KMS-11 (cell line): Measurements from ENCODE around the gene NOTCH3.

ENCODE experiments used
- H2AFZ ChIP-seq: fragments of 200-600 bp; sonication (generic); 2 replicates; pipeline ENCODE4 v1.6.1; 2016; ENCODE audit warnings: antibody characterized with exemption, mixed run types, low read depth
- H3K27ac ChIP-seq: fragments of 200-600 bp; sonication (generic); 2 replicates; pipeline ENCODE4 v1.6.1; 2016; ENCODE audit warnings: mild to moderate bottlenecking, mixed run types
- H3K27me3 ChIP-seq: fragments of 200-600 bp; sonication (generic); 2 replicates; pipeline ENCODE4 v1.6.1; 2017; ENCODE audit warnings: mild to moderate bottlenecking, low read depth, mixed run types, moderate library complexity; ENCODE audit not compliant: insufficient read depth
- H3K36me3 ChIP-seq: fragments of 200-600 bp; sonication (generic); 2 replicates; pipeline ENCODE4 v1.6.1; 2017; ENCODE audit warnings: mild to moderate bottlenecking, mixed run types; ENCODE audit not compliant: insufficient read depth
- H3K4me1 ChIP-seq: fragments of 200-600 bp; sonication (generic); 2 replicates; pipeline ENCODE4 v1.6.1; 2016; ENCODE audit warnings: mild to moderate bottlenecking, low read depth, mixed run types; ENCODE audit not compliant: poor library complexity, severe bottlenecking
- H3K4me2 ChIP-seq: fragments of 200-600 bp; sonication (generic); 2 replicates; pipeline ENCODE4 v1.7.0; 2016; ENCODE audit warnings: mild to moderate bottlenecking, mixed run types
- H3K4me3 ChIP-seq: fragments of 200-600 bp; sonication (generic); IDR thresholded peaks from 2 replicates; pipeline ENCODE4 v1.6.1; 2017; ENCODE audit warnings: low read depth, low read length, mixed read lengths; ENCODE audit not compliant: insufficient read depth
- H3K79me2 ChIP-seq: fragments of 200-600 bp; sonication (generic); 2 replicates; pipeline ENCODE4 v1.6.1; 2016; ENCODE audit warnings: low read depth, mixed run types; ENCODE audit not compliant: insufficient read depth
- H3K9ac ChIP-seq: fragments of 200-600 bp; sonication (generic); 2 replicates; pipeline ENCODE4 v1.6.1; 2016; ENCODE audit warnings: mild to moderate bottlenecking, mixed run types
- H4K20me1 ChIP-seq: fragments of 200-600 bp; sonication (generic); 2 replicates; pipeline ENCODE4 v1.6.1; 2016; ENCODE audit warnings: mild to moderate bottlenecking, mixed run types; ENCODE audit not compliant: insufficient read depth
- TF ChIP-seq, protein P1 (sequence below): fragments of 200-600 bp; sonication (generic); conservative IDR thresholded peaks from 2 replicates; pipeline ENCODE4 v1.6.1; 2017; ENCODE audit warnings: low read depth, mild to moderate bottlenecking, antibody characterized with exemption, low read length, moderate library complexity, mixed read lengths

The NOTCH3 gene

DNA sequence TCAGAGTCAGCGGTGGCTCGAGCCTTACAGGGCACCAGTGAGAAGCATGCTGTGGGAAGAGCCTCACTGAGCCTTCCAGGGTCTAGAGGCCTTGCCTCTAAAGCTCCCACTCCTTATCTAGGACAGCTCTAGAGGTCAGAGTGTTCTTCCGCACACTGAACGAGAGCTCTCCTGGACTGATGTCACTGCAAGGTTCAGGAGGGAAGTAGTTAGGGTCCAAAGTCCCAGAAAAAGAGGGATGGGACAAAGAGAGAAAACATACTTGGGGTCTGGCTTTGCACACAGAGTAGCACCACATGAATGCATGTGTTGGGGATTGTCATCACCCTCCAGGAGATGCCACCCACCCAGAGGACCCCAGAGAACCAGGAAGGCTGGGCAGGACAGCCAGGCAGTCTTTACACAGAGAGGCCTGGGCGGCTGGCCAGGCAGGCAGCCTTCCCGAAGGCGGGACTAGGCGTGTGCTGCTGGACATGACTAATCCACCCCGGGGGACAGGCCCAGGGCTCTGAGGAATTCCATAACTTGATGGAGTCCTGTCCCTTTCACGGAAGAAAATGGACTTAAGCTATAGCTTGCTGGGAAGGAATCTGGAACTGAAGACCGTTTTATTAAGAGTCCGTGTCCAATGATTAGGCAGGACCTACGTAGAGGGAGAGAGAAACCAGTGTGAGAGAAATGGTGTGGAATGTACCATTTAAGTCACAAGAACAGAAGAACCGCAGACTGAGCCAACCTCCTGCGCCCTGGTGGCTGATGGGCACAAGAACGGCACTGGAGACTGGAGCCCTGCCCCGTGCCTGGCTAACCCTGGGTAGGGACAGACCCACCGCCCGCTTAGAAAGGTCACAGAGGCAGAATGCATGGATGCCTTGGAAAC, 48.1 kb upstream of the NOTCH3 start:
- Histone ChIP-seq H2AFZ (no peak overlapping the region), H3K4me1 (peaks cover 7% of the 10 kb centered on the region), H3K4me2 (no peak overlapping the region), H3K27ac (no peak overlapping the region), H4K20me1 (no peaks in the 10 kb centered on the region), H3K4me3 (no peak overlapping the region), H3K79me2 (no peaks in the 10 kb centered on the region), H3K27me3 (no peaks in the 10 kb centered on the region), H3K9ac (no peak overlapping the region), H3K36me3 (no peaks in the 10 kb centered on the region)
- TF ChIP-seq, protein P1, sequence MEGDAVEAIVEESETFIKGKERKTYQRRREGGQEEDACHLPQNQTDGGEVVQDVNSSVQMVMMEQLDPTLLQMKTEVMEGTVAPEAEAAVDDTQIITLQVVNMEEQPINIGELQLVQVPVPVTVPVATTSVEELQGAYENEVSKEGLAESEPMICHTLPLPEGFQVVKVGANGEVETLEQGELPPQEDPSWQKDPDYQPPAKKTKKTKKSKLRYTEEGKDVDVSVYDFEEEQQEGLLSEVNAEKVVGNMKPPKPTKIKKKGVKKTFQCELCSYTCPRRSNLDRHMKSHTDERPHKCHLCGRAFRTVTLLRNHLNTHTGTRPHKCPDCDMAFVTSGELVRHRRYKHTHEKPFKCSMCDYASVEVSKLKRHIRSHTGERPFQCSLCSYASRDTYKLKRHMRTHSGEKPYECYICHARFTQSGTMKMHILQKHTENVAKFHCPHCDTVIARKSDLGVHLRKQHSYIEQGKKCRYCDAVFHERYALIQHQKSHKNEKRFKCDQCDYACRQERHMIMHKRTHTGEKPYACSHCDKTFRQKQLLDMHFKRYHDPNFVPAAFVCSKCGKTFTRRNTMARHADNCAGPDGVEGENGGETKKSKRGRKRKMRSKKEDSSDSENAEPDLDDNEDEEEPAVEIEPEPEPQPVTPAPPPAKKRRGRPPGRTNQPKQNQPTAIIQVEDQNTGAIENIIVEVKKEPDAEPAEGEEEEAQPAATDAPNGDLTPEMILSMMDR, result no peak

DNA sequence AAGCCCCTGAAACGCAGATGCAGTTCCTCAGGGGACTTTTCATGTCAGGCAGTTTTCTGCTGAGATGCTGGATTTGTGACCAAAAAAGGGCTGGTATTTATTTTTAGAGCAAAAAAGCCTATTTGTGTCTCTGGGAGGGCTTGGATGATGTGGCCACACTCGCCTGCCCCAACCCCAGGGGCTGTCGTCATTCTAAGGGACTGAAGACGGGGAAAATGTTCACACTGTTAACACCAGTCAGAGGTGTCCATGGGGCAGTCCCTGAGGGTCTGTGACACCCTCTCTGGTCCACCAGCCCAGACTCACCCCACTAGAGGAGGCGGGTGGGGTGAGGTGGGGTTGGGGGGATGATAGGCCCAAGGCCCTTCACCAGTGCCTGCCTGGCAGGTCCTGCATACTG, 47.3 kb upstream of the NOTCH3 start:
- Histone ChIP-seq H3K4me2 (no peak overlapping the region), H3K4me3 (no peak overlapping the region), H3K27me3 (no peaks in the 10 kb centered on the region), H3K9ac (no peak overlapping the region), H3K27ac (no peak overlapping the region), H2AFZ (no peak overlapping the region), H3K79me2 (no peaks in the 10 kb centered on the region), H3K4me1 (peaks cover 7% of the 10 kb centered on the region), H3K36me3 (no peaks in the 10 kb centered on the region), H4K20me1 (no peaks in the 10 kb centered on the region)
- TF ChIP-seq, protein P1, result no peak

DNA sequence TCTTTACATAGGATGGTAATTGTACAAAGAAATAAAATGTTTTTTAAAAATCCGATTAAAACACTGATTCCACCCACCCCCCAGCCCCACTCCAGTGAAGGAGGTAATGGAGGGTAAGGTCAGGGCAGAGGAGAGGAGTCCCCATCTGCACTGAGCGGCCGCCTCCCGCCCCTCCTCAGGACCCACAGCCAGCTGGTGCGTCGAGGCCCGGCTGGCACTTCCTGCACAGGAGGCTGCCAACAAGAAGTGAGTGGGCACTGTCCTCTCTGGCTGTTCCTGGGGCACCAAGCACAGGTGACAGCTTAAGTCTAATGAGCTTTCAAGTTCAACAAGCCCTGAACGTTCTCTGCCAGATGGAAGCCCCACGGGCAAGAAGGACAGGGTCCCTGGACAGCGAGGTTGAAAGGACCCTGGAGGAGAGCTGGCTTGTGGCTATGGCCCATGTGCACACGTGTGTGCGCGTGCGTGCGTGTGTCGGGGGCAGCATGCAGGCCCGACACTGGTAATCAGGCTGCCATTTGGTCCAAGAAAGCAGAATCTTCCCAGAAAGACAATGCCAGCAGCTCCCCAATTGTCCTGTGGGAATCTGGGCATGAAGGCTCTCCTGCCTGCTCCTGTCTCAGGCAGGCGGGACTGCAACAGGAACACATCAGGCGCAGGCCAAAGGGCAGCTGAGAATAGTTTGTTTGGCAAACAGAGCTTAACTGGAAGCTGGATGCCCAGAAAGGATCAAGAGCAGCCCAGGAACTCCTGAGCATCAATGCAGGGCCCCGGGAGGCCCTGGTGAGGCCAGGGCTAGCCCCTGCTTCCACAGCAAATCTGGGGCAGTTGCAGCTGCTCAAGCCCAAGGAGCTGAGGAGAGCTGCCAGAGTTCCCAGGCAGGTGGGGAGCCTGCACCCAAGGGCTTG, 46.6 kb upstream of the NOTCH3 start:
- Histone ChIP-seq H3K36me3 (no peaks in the 10 kb centered on the region), H3K79me2 (no peaks in the 10 kb centered on the region), H2AFZ (no peak overlapping the region), H3K4me1 (peaks cover 7% of the 10 kb centered on the region), H3K4me2 (no peak overlapping the region), H3K9ac (no peak overlapping the region), H3K4me3 (no peak overlapping the region), H4K20me1 (no peaks in the 10 kb centered on the region), H3K27me3 (no peaks in the 10 kb centered on the region), H3K27ac (no peak overlapping the region)
- TF ChIP-seq, protein P1, result no peak

DNA sequence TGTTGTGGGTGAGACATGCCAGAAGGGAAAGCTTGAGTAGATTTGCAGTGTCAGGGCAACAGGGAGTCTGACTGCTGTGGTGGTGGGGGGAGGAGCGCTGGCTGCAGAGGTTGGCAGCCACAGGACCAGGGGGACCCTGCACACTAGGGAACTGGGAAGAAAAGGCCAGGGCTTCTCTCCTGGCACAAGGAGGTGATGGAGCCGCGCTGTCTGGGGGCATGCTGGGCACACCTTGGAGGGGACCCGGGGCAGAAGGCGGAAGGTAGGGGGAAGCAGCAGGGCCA, 45.3 kb upstream of the NOTCH3 start:
- H4K20me1 ChIP-seq, result no peaks in the 10 kb centered on the region

More for the DNA sequence above, 45.3 kb upstream of the NOTCH3 start:
- Histone ChIP-seq H3K79me2 (no peaks in the 10 kb centered on the region), H3K27me3 (no peaks in the 10 kb centered on the region), H2AFZ (no peak overlapping the region), H3K27ac (no peak overlapping the region), H3K4me2 (no peak overlapping the region), H3K36me3 (no peaks in the 10 kb centered on the region), H3K9ac (no peak overlapping the region), H3K4me3 (no peak overlapping the region), H3K4me1 (peaks cover 7% of the 10 kb centered on the region)
- TF ChIP-seq, protein P1, result no peak
